Activated T-helper 2 cell treated with anti-CD3 and anti-CD28 coated beads, Interferon-gamma antibody, Interleukin-2, Interleukin-4, amounts not matched to agents 10 μg/mL and 5 μg/mL and 100 μg/mL, durations not matched to agents 14 hours and 24 hours and 36 hours (primary cell): ENCODE results near the gene GALNT2. TPM values are rescaled to one million over a fixed set of nuclear protein-coding genes. Genes with fewer than 3 reads are reported as not detected.

Source experiments
- DNase-seq: peaks from one replicate; pipeline ENCODE4 v3.0.0; 2021; ENCODE audit warnings: low spot score
- H3K27ac Mint-ChIP-seq: one replicate; pipeline ENCODE4 v1.8.0; 2021; ENCODE audit warnings: mixed read lengths
- H3K27me3 Mint-ChIP-seq: one replicate; pipeline ENCODE4 v1.8.0; 2021; ENCODE audit warnings: low read depth, mixed read lengths
- H3K36me3 Mint-ChIP-seq: one replicate; pipeline ENCODE4 v1.8.0; 2021; ENCODE audit warnings: low read depth, mixed read lengths
- H3K4me1 Mint-ChIP-seq: one replicate; pipeline ENCODE4 v1.8.0; 2021; ENCODE audit warnings: low read depth, mixed read lengths
- H3K4me3 Mint-ChIP-seq: one replicate; pipeline ENCODE4 v1.8.0; 2021; ENCODE audit warnings: low read depth, mild to moderate bottlenecking, moderate library complexity, mixed read lengths
- H3K9me3 Mint-ChIP-seq: one replicate; pipeline ENCODE4 v1.8.0; 2021; ENCODE audit warnings: mixed read lengths
- intact Hi-C: fragments of 100-400 bp; cut with micrococcal nuclease; formaldehyde crosslinking; loops from one replicate; pipeline ENCODE4 v1.15.1; 2023
- total RNA-seq: library from RNA; stranded (reverse); gene quantifications from 2 replicates; pipeline ENCODE4 v1.2.3, GENCODE V29; 2022

GALNT2 gene
- total RNA-seq, 1 donor from 2014 or later: 59.3 TPM

GRCh38 chr1:230126529-230127104 is 59.6 kb downstream of the GALNT2 start:
- Mint-ChIP-seq H3K4me3 (peak overlapping the region; percentile 53), H3K36me3 (peaks cover 3% of the 10 kb centered on the region), H3K27ac (peak overlapping the region; percentile 70), H3K4me1 (peaks cover 64% of the 10 kb centered on the region), H3K9me3 (no peaks in the 10 kb centered on the region), H3K27me3 (no peaks in the 10 kb centered on the region)
- intact Hi-C loops: loop anchor here (1.0 to 10.0 kb wide), 6 partner anchors 16 to 148 kb away; no protein-coding TSS in a partner anchor
- no peak for DNase-seq

GRCh38 chr1:230127105-230128054 is 60.3 kb downstream of the GALNT2 start:
- Mint-ChIP-seq H3K36me3 (peaks cover under 1% of the 10 kb centered on the region), H3K27me3 (no peaks in the 10 kb centered on the region)

GRCh38 chr1:230128569-230129285 is 61.7 kb downstream of the GALNT2 start:
- Mint-ChIP-seq H3K4me1 (peaks cover 49% of the 10 kb centered on the region), H3K9me3 (no peaks in the 10 kb centered on the region), H3K27ac (no peak overlapping the region), H3K4me3 (no peak overlapping the region), H3K27me3 (no peaks in the 10 kb centered on the region), H3K36me3 (no peaks in the 10 kb centered on the region)
- intact Hi-C loops: loop anchor here (5.0 to 10.0 kb wide), 2 partner anchors 34 to 146 kb away; no protein-coding TSS in a partner anchor
- no peak for DNase-seq

More at GRCh38 chr1:230127105-230128054, 60.3 kb downstream of the GALNT2 start:
- H3K4me1 Mint-ChIP-seq: peaks cover 62% of the 10 kb centered on the region
- peak overlapping the region; percentile 53 for H3K4me3 Mint-ChIP-seq
- peak; percentile 47 for DNase-seq
- no peaks in the 10 kb centered on the region for H3K9me3 Mint-ChIP-seq
- intact Hi-C loops: loop anchor here (2.0 to 10.0 kb wide), 5 partner anchors 23 to 147 kb away; no protein-coding TSS in a partner anchor
- H3K27ac Mint-ChIP-seq: peak overlapping the region; percentile 70

- no peaks in the 10 kb centered on the region for H3K27me3 Mint-ChIP-seq
- intact Hi-C loops: loop anchor here (5.0 to 10.0 kb wide), 2 partner anchors 33 to 145 kb away; no protein-coding TSS in a partner anchor
- H3K27ac Mint-ChIP-seq: no peak overlapping the region
- H3K36me3 Mint-ChIP-seq: no peaks in the 10 kb centered on the region
- no peaks in the 10 kb centered on the region for H3K9me3 Mint-ChIP-seq
- no peak for DNase-seq
- peaks cover 43% of the 10 kb centered on the region for H3K4me1 Mint-ChIP-seq
- H3K4me3 Mint-ChIP-seq: no peak overlapping the region
These were observed 62.3 kb downstream of the GALNT2 start for GRCh38 chr1:230129341-230129740.

- peaks cover 33% of the 10 kb centered on the region for H3K4me1 Mint-ChIP-seq
- no peak overlapping the region for H3K27ac Mint-ChIP-seq
- DNase-seq: no peak
- H3K36me3 Mint-ChIP-seq: no peaks in the 10 kb centered on the region
- intact Hi-C loops: no loop called here
- H3K9me3 Mint-ChIP-seq: no peaks in the 10 kb centered on the region
- H3K4me3 Mint-ChIP-seq: no peak overlapping the region
- no peaks in the 10 kb centered on the region for H3K27me3 Mint-ChIP-seq
These were observed 63.3 kb downstream of the GALNT2 start for GRCh38 chr1:230130172-230130944.

- Mint-ChIP-seq H3K4me1 (peaks cover 22% of the 10 kb centered on the region), H3K27me3 (no peaks in the 10 kb centered on the region), H3K27ac (no peak overlapping the region), H3K36me3 (no peaks in the 10 kb centered on the region), H3K9me3 (no peaks in the 10 kb centered on the region), H3K4me3 (no peak overlapping the region)
- intact Hi-C loops: no loop called here
- DNase-seq: no peak
These were observed 64.4 kb downstream of the GALNT2 start for GRCh38 chr1:230131457-230131856.

GRCh38 chr1:230132758-230133157 is 65.7 kb downstream of the GALNT2 start:
- DNase-seq: no peak
- H3K27ac Mint-ChIP-seq: no peak overlapping the region
- H3K27me3 Mint-ChIP-seq: no peaks in the 10 kb centered on the region
- no peaks in the 10 kb centered on the region for H3K9me3 Mint-ChIP-seq
- H3K4me3 Mint-ChIP-seq: no peak overlapping the region
- intact Hi-C loops: no loop called here
- peaks cover 2% of the 10 kb centered on the region for H3K36me3 Mint-ChIP-seq
- H3K4me1 Mint-ChIP-seq: peaks cover 9% of the 10 kb centered on the region

GRCh38 chr1:230135726-230136125 is 68.7 kb downstream of the GALNT2 start:
- intact Hi-C loops: no loop called here
- H3K9me3 Mint-ChIP-seq: no peaks in the 10 kb centered on the region

GRCh38 chr1:230136453-230137336 is 69.7 kb downstream of the GALNT2 start:
- H3K4me1 Mint-ChIP-seq: peaks cover 10% of the 10 kb centered on the region
- H3K4me3 Mint-ChIP-seq: no peak overlapping the region
- DNase-seq: no peak
- peaks cover 5% of the 10 kb centered on the region for H3K36me3 Mint-ChIP-seq
- H3K27me3 Mint-ChIP-seq: no peaks in the 10 kb centered on the region
- intact Hi-C loops: no loop called here
- no peaks in the 10 kb centered on the region for H3K9me3 Mint-ChIP-seq
- no peak overlapping the region for H3K27ac Mint-ChIP-seq

More at GRCh38 chr1:230135726-230136125, 68.7 kb downstream of the GALNT2 start:
- H3K27me3 Mint-ChIP-seq: no peaks in the 10 kb centered on the region
- peaks cover 3% of the 10 kb centered on the region for H3K4me1 Mint-ChIP-seq
- no peak overlapping the region for H3K4me3 Mint-ChIP-seq
- peaks cover 5% of the 10 kb centered on the region for H3K36me3 Mint-ChIP-seq
- no peak for DNase-seq
- H3K27ac Mint-ChIP-seq: no peak overlapping the region

- H3K27ac Mint-ChIP-seq: no peak overlapping the region
- DNase-seq: no peak
- no peak overlapping the region for H3K4me3 Mint-ChIP-seq
- intact Hi-C loops: no loop called here
- H3K4me1 Mint-ChIP-seq: peaks cover 10% of the 10 kb centered on the region
- no peaks in the 10 kb centered on the region for H3K27me3 Mint-ChIP-seq
- H3K36me3 Mint-ChIP-seq: peaks cover 5% of the 10 kb centered on the region
- H3K9me3 Mint-ChIP-seq: no peaks in the 10 kb centered on the region
These were observed 70.3 kb downstream of the GALNT2 start for GRCh38 chr1:230137337-230137815.

- Mint-ChIP-seq H3K9me3 (no peaks in the 10 kb centered on the region), H3K4me1 (peaks cover 13% of the 10 kb centered on the region), H3K36me3 (peaks cover 5% of the 10 kb centered on the region), H3K27ac (no peak overlapping the region), H3K4me3 (no peak overlapping the region), H3K27me3 (no peaks in the 10 kb centered on the region)
- no peak for DNase-seq
- intact Hi-C loops: no loop called here
These were observed 71.7 kb downstream of the GALNT2 start for GRCh38 chr1:230138561-230139239.
